ENCODE data around the gene NR1I3.

The NR1I3 gene, protein sequence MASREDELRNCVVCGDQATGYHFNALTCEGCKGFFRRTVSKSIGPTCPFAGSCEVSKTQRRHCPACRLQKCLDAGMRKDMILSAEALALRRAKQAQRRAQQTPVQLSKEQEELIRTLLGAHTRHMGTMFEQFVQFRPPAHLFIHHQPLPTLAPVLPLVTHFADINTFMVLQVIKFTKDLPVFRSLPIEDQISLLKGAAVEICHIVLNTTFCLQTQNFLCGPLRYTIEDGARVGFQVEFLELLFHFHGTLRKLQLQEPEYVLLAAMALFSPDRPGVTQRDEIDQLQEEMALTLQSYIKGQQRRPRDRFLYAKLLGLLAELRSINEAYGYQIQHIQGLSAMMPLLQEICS

DNA sequence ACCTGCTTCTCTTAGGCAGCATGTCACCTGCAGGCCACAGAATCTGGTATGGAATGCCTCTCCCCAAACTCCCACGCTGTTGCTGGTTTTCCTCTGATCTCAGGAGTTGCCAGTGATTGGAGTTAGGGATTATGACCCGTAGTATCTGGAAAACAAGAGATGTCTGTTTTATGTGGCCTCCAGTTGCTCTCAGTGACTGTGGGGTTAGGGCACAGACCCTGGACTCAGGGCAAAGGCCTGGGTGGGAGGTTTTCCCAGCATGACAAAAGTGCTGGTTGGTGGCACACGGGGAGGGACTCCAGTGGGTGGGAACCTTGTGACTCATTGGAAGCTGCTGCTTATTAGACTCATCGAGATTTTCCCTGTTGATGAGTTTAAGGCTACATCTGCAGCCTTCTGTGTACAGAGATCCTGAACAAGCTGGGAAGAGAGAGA lies at the start of gene NR1I3:
Gene NR1I3, minus strand, starts transcription at position 165 of the 435 bp plus-strand sequence. CDS start 1,638 bp downstream, outside the sequence.
- TF ChIP-seq, protein P1, sequence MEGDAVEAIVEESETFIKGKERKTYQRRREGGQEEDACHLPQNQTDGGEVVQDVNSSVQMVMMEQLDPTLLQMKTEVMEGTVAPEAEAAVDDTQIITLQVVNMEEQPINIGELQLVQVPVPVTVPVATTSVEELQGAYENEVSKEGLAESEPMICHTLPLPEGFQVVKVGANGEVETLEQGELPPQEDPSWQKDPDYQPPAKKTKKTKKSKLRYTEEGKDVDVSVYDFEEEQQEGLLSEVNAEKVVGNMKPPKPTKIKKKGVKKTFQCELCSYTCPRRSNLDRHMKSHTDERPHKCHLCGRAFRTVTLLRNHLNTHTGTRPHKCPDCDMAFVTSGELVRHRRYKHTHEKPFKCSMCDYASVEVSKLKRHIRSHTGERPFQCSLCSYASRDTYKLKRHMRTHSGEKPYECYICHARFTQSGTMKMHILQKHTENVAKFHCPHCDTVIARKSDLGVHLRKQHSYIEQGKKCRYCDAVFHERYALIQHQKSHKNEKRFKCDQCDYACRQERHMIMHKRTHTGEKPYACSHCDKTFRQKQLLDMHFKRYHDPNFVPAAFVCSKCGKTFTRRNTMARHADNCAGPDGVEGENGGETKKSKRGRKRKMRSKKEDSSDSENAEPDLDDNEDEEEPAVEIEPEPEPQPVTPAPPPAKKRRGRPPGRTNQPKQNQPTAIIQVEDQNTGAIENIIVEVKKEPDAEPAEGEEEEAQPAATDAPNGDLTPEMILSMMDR (IDR thresholded peaks at IDR 0.05; ENCODE audit: insufficient read depth, low read length, poor library complexity, severe bottlenecking), result no peak
- Histone ChIP-seq H3K36me3 (ENCODE audit: control insufficient read depth, insufficient read depth, low read length) (no peaks in the 10 kb centered on the region), H3K27me3 (replicated peaks; ENCODE audit: control insufficient read depth, insufficient read depth, low read length) (no peaks in the 10 kb centered on the region), H3K4me3 (replicated peaks; ENCODE audit: low read depth, low read length) (no peak within 1 kb of the TSS)
- no peak for DNase-seq (ENCODE audit: extremely low read depth, insufficient read length)

DNA sequence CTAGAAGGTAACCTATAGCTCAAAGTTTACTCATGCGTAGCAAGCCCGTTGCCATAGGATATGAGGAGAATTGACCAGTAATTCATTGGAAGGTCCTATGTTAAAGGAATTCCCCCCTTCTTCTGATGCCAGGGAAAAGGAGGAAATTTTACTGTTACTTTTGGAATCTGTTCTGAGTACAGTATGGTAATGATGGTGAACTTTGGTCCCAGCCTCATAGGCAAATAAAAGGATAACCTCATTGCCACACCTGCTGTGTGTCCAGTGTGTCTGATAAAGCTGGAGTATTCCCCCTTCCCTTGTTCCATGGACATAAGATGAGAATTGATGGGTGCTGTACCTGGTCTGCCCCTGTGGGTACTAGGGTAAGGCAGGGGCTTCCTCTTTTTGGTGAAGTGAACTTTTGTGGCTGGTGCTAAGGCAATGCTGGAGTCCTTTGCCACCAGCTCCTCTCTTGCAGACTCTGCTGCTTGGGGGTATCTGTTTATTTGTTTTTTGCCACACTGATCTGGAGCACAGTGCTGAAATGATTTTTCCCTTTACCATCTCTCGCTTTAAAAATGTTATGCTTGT lies 49.6 kb upstream of the NR1I3 start:
- Histone ChIP-seq H3K4me3 (replicated peaks; ENCODE audit: low read depth, low read length) (no peak overlapping the region), H3K27me3 (replicated peaks; ENCODE audit: control insufficient read depth, insufficient read depth, low read length) (peaks cover 1% of the 10 kb centered on the region; the same call in 1 of the 2 replicates), H3K36me3 (ENCODE audit: control insufficient read depth, insufficient read depth, low read length) (no peaks in the 10 kb centered on the region)
- TF ChIP-seq, protein P1 (IDR thresholded peaks at IDR 0.05; ENCODE audit: insufficient read depth, low read length, poor library complexity, severe bottlenecking), result no peak
- no peak for DNase-seq (ENCODE audit: extremely low read depth, insufficient read length)

DNA sequence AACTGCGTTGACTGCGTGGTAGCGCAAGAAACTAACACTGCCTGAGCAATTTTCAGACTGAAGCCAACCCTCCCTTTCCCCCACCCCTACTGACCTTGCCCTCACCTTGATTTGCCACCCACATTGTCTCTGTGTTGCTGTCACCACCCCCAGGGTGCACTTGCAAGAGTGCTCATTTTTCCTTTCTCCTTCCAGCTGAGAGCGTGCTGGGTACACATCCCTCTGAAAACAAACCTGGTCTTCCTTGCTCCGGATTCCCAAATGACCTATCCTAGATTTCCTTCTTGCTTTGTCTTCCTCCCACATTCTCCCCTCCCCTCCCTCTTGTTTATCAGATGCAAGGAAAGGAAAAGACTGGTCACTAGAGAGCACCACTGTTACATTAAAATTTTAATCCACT lies 47.5 kb upstream of the NR1I3 start:
- DNase-seq (ENCODE audit: extremely low read depth, insufficient read length), result no peak
- TF ChIP-seq, protein P1 (IDR thresholded peaks at IDR 0.05; ENCODE audit: insufficient read depth, low read length, poor library complexity, severe bottlenecking), result no peak
- Histone ChIP-seq H3K27me3 (replicated peaks; ENCODE audit: control insufficient read depth, insufficient read depth, low read length) (peaks cover 1% of the 10 kb centered on the region; the same call in 1 of the 2 replicates), H3K36me3 (ENCODE audit: control insufficient read depth, insufficient read depth, low read length) (no peaks in the 10 kb centered on the region), H3K4me3 (replicated peaks; ENCODE audit: low read depth, low read length) (no peak overlapping the region)

DNA sequence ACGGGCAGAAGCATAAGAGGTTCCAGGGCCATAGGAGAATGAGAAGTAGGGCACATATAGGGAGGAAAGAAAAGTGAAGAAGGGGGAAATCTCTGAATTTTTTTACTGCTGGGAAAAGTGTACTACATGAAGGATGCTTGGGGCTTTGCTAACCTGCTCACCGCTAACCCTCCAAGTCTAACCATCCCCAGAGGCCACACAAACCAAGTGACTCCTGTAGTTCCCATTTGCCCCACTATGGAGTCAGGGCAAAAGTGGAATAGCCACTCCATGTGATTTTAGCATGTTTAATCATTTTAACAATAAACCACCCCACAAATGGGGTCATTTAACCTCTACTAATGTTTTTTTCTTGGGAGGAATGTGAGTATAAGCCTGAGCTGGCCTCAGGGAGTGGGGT lies 47.1 kb upstream of the NR1I3 start:
- H3K4me3 ChIP-seq (replicated peaks; ENCODE audit: low read depth, low read length), result no peak overlapping the region
- H3K36me3 ChIP-seq (ENCODE audit: control insufficient read depth, insufficient read depth, low read length), result no peaks in the 10 kb centered on the region
- DNase-seq (ENCODE audit: extremely low read depth, insufficient read length), result no peak
- peaks cover 1% of the 10 kb centered on the region; the same call in 1 of the 2 replicates for H3K27me3 ChIP-seq (replicated peaks; ENCODE audit: control insufficient read depth, insufficient read depth, low read length)
- TF ChIP-seq, protein P1 (IDR thresholded peaks at IDR 0.05; ENCODE audit: insufficient read depth, low read length, poor library complexity, severe bottlenecking), result no peak

DNA sequence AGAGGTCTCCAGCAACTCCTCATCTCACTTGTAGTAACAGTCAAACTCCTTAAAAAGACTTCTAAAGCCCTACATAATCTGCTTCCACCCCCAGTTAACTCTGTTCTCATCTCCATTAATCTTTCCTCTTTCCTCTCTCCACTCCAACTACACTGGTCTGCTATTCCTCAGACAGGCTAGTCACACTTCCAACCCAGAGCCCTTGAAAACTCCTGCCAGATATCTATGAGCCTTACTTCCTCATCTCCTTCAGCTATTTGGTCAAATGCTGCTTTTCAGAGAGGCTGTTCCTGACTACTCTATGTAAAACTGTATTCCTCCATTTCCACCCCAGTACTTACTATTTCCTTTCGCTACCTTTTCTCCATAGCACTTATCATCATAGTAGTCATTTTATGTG lies 45.0 kb upstream of the NR1I3 start:
- Histone ChIP-seq H3K36me3 (ENCODE audit: control insufficient read depth, insufficient read depth, low read length) (no peaks in the 10 kb centered on the region), H3K27me3 (replicated peaks; ENCODE audit: control insufficient read depth, insufficient read depth, low read length) (peaks cover 1% of the 10 kb centered on the region; the same call in 1 of the 2 replicates), H3K4me3 (replicated peaks; ENCODE audit: low read depth, low read length) (no peak overlapping the region)
- no peak for DNase-seq (ENCODE audit: extremely low read depth, insufficient read length)
- TF ChIP-seq, protein P1 (IDR thresholded peaks at IDR 0.05; ENCODE audit: insufficient read depth, low read length, poor library complexity, severe bottlenecking), result no peak
